HL-60 (cell line): ENCODE data around the gene BPIFB2.

Experiments used
- GABPA ChIP-seq: IDR thresholded peaks from 2 replicates; pipeline ENCODE4 v1.6.1; 2012; ENCODE audit warnings: low read depth
- POLR2AphosphoS5 ChIP-seq: IDR thresholded peaks from 2 replicates; pipeline ENCODE4 v1.6.1; 2012; ENCODE audit warnings: low read depth
- SPI1 ChIP-seq: IDR thresholded peaks from 2 replicates; pipeline ENCODE4 v1.6.1; 2012; ENCODE audit warnings: low read depth, mild to moderate bottlenecking, borderline replicate concordance
- TF ChIP-seq, protein P1 (sequence below): IDR thresholded peaks from one replicate; pipeline ENCODE4 v1.5.1; 2011; ENCODE audit warnings: low read length, control low read depth, inconsistent platforms; ENCODE audit not compliant: insufficient read depth
- TF ChIP-seq, protein P2 (sequence below): IDR thresholded peaks from 2 replicates; pipeline ENCODE4 v1.6.1; 2012; ENCODE audit warnings: low read depth; ENCODE audit not compliant: insufficient replicate concordance

DNA sequence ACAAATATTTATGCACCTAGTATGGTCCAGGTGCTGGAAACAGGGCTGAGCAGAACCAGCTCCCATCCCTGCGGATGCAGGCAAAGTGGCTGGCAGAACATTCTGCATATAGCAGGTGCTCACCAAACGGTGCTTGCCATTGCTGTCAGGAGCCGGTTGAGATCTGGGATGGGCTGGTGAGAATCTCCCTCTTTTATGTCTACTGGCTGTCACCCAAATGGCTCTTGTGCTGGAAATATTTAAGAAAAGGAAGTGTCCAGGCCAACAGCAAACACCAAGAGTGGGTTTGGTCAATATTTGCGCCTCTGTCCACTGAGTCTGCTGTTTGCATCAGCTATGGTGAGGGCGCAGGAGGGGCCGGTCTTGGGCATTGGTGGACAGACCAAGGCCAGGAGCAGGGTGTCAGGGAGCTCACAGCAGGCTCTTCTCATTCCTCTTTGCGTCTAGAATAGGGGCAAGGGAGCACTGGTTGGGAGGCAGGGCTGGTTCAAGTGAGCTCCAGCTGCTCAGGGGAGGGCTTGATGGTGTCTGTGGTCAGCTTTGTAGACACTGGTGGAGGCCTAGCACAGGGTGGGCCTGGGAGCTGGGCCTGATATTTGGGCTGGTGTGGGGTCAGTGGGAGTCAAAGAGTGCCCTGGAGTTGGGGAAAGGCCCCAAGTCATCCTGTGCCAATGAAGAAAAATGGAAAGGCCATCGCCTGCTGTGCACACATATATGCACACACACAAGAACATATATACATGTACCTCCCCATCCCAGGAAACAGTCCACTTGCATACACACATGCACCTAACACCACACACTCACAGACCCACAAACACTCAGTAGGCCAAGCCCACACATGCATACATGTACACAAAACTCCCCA, 1.4 kb upstream of the BPIFB2 start:
- TF ChIP-seq, protein P1, sequence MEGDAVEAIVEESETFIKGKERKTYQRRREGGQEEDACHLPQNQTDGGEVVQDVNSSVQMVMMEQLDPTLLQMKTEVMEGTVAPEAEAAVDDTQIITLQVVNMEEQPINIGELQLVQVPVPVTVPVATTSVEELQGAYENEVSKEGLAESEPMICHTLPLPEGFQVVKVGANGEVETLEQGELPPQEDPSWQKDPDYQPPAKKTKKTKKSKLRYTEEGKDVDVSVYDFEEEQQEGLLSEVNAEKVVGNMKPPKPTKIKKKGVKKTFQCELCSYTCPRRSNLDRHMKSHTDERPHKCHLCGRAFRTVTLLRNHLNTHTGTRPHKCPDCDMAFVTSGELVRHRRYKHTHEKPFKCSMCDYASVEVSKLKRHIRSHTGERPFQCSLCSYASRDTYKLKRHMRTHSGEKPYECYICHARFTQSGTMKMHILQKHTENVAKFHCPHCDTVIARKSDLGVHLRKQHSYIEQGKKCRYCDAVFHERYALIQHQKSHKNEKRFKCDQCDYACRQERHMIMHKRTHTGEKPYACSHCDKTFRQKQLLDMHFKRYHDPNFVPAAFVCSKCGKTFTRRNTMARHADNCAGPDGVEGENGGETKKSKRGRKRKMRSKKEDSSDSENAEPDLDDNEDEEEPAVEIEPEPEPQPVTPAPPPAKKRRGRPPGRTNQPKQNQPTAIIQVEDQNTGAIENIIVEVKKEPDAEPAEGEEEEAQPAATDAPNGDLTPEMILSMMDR: no peak
- no peak for TF ChIP-seq POLR2AphosphoS5
- TF ChIP-seq, protein P2, sequence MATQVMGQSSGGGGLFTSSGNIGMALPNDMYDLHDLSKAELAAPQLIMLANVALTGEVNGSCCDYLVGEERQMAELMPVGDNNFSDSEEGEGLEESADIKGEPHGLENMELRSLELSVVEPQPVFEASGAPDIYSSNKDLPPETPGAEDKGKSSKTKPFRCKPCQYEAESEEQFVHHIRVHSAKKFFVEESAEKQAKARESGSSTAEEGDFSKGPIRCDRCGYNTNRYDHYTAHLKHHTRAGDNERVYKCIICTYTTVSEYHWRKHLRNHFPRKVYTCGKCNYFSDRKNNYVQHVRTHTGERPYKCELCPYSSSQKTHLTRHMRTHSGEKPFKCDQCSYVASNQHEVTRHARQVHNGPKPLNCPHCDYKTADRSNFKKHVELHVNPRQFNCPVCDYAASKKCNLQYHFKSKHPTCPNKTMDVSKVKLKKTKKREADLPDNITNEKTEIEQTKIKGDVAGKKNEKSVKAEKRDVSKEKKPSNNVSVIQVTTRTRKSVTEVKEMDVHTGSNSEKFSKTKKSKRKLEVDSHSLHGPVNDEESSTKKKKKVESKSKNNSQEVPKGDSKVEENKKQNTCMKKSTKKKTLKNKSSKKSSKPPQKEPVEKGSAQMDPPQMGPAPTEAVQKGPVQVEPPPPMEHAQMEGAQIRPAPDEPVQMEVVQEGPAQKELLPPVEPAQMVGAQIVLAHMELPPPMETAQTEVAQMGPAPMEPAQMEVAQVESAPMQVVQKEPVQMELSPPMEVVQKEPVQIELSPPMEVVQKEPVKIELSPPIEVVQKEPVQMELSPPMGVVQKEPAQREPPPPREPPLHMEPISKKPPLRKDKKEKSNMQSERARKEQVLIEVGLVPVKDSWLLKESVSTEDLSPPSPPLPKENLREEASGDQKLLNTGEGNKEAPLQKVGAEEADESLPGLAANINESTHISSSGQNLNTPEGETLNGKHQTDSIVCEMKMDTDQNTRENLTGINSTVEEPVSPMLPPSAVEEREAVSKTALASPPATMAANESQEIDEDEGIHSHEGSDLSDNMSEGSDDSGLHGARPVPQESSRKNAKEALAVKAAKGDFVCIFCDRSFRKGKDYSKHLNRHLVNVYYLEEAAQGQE: no peak
- no peak for TF ChIP-seq SPI1
- no peak for TF ChIP-seq GABPA
